Measurements from ENCODE around the gene TUBA4A. TPM values are rescaled to one million over a fixed set of nuclear protein-coding genes. Genes with fewer than 3 reads are reported as not detected.
A peak's percentile ranks its signal among the peaks of the same experiment; 100 is the strongest.

The TUBA4A gene
- total RNA-seq, 6 donors from 2014 or later: 17.8 to 52.1 (median 40.3) TPM

DNA sequence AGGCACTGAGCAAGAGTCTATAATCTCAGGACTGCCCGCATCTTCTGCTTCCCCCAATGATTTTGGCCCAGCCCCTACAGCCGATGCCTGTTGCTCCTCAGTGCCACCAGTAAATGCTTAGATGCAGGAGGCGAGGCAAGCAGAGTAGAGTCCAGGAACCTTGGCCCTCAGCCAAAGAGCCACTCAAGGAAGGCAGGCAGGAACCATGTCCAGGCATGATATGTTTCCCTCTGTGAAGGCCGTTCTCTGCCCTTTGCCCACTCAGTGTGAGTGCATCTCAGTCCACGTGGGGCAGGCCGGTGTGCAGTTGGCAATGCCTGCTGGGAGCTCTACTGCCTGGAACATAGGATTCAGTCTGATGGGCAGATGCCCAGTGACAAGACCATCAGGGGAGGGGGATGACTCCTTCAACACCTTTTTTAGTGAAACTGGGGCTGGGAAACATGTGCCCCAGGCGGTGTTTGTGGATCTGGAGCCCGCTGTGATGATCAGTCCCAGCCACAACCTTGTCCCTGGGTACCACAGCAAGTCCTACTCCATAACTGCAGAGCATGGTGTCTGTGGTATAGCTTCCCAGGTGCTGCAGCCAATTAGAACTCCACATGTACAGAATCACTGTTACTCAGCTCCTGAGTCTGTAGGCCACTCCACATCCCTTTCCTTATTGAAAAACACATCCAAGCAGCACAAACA is 15.8 kb upstream of the TUBA4A start:
- peak in 1 of 2 donors; percentile 67 for DNase-seq
- Histone ChIP-seq H3K9me3 (no peaks in the 10 kb centered on the region), H3K27me3 (no peaks in the 10 kb centered on the region), H3K36me3 (no peaks in the 10 kb centered on the region), H3K27ac (no peak overlapping the region), H3K4me3 (no peak overlapping the region), H3K4me1 (no peaks in the 10 kb centered on the region)
- ATAC-seq (ENCODE audit: low FRiP score in 2 of 2): no peak
- WGBS, 2 donors: 56 to 57% methylated on average over 3 to 8 of the region's 8 CpGs
- no peak for TF ChIP-seq CTCF (IDR thresholded peaks at IDR 0.05)

DNA sequence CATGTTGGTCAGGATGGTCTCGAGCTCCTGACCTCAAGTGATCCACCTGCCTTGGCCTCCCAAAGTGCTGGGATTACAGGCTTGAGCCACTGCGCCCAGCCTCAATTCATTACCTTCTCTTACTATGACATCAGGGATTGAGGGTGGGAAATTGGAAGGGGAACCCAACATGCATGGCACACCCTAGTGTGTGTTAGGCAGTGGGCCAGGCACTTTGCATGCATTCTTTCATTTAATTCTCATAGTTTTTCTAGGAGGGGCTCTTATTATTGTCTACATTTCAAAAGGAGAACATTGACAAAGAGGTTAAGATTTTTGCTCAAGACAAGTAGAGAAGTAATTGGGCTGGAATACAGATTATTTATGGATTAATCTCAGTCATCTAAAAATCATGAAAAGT is 14.6 kb upstream of the TUBA4A start:
- ATAC-seq (ENCODE audit: low FRiP score in 2 of 2) (no peak), DNase-seq (no peak)
- Histone ChIP-seq H3K36me3 (no peaks in the 10 kb centered on the region), H3K27me3 (no peaks in the 10 kb centered on the region), H3K9me3 (no peaks in the 10 kb centered on the region), H3K4me1 (no peaks in the 10 kb centered on the region), H3K4me3 (no peak overlapping the region), H3K27ac (no peak overlapping the region)
- 89 to 100% methylated on average over 2 of the region's 2 CpGs for WGBS, 2 donors
- no peak for TF ChIP-seq CTCF (IDR thresholded peaks at IDR 0.05)
- TF ChIP-seq EP300 (IDR thresholded peaks at IDR 0.05): no peak
- TF ChIP-seq POLR2A (IDR thresholded peaks at IDR 0.05): no peak
- no peak for TF ChIP-seq POLR2AphosphoS5 (IDR thresholded peaks at IDR 0.05)

- ATAC-seq (ENCODE audit: low FRiP score in 2 of 2) (no peak), DNase-seq (no peak)
- no peak overlapping the region for H3K27ac ChIP-seq
- TF ChIP-seq CTCF (IDR thresholded peaks at IDR 0.05): no peak
- no peak for TF ChIP-seq POLR2A (IDR thresholded peaks at IDR 0.05)
- no peak for TF ChIP-seq POLR2AphosphoS5 (IDR thresholded peaks at IDR 0.05)
- no peak for TF ChIP-seq EP300 (IDR thresholded peaks at IDR 0.05)
- 92 to 100% methylated on average over 1 of the region's 1 CpG for WGBS, 2 donors
- no peaks in the 10 kb centered on the region for H3K9me3 ChIP-seq
- no peaks in the 10 kb centered on the region for H3K36me3 ChIP-seq
- no peaks in the 10 kb centered on the region for H3K27me3 ChIP-seq
- no peak overlapping the region for H3K4me3 ChIP-seq
- H3K4me1 ChIP-seq: no peaks in the 10 kb centered on the region
Measured at GRCh38 chr2:219266886-219267285, 13.2 kb upstream of the TUBA4A start.

GRCh38 chr2:219266232-219266631 is 12.5 kb upstream of the TUBA4A start:
- 100% methylated on average over 3 of the region's 5 CpGs; no CpG with 5 or more reads in 1 of the 2 donors for WGBS, 2 donors

More at GRCh38 chr2:219266232-219266631, 12.5 kb upstream of the TUBA4A start:
- Histone ChIP-seq H3K36me3 (no peaks in the 10 kb centered on the region), H3K4me1 (no peaks in the 10 kb centered on the region), H3K4me3 (no peak overlapping the region), H3K9me3 (no peaks in the 10 kb centered on the region), H3K27me3 (no peaks in the 10 kb centered on the region), H3K27ac (no peak overlapping the region)
- ATAC-seq (ENCODE audit: low FRiP score in 2 of 2) (no peak), DNase-seq (no peak)
- TF ChIP-seq POLR2A (IDR thresholded peaks at IDR 0.05): peak in 1 of 4 donors; percentile 15
- peak in 1 of 2 donors; percentile 13 for TF ChIP-seq POLR2AphosphoS5 (IDR thresholded peaks at IDR 0.05)
- no peak for TF ChIP-seq EP300 (IDR thresholded peaks at IDR 0.05)
- TF ChIP-seq CTCF (IDR thresholded peaks at IDR 0.05): no peak
